Right cardiac atrium (tissue), 5 donors: ENCODE data around the gene TFAP2B. TPM values are rescaled to one million over a fixed set of nuclear protein-coding genes. Genes with fewer than 3 reads are reported as not detected.

Experiments used
- ATAC-seq, 2 donors: fragments of 200-7000 bp; cut with Tn5 transposase; one replicate each; pipeline versions ENCODE4 v1.8.0 to v1.9.1; 2020; ENCODE audit warnings: moderate library complexity in 2 of 2, mild to moderate bottlenecking in 1 of 2
- DNase-seq, 3 donors: peaks; one replicate each; pipeline ENCODE4 v3.0.0-alpha.2; 2020
- H3K27ac ChIP-seq: one replicate; pipeline ENCODE4 v1.5.1; 2013; ENCODE audit warnings: mild to moderate bottlenecking, low read length, control low read depth, moderate library complexity
- H3K27me3 ChIP-seq: one replicate; pipeline ENCODE4 v1.6.1; 2013; ENCODE audit not compliant: control insufficient read depth, insufficient read depth
- H3K4me1 ChIP-seq: one replicate; pipeline ENCODE4 v1.6.1; 2013; ENCODE audit warnings: low read length; ENCODE audit not compliant: control insufficient read depth, insufficient read depth
- H3K4me3 ChIP-seq: one replicate; pipeline ENCODE4 v1.5.1; 2013; ENCODE audit warnings: low read length, control low read depth
- H3K9me3 ChIP-seq: one replicate; pipeline ENCODE4 v1.6.1; 2013; ENCODE audit warnings: low read length; ENCODE audit not compliant: control insufficient read depth
- WGBS: extraction: QIAGEN DNeasy Blood & Tissue Kit; methylation state at CpG from one replicate; pipeline ENCODE4 v1.1.7; 2013; 5-methylcytosine and 5-hydroxymethylcytosine counted together
- intact Hi-C, 4 donors: fragments of 100-400 bp; cut with DNase I; formaldehyde crosslinking; loops; one replicate each; pipeline versions ENCODE4 v1.11.0 to v1.14.0; 2022 to 2023
- polyA plus RNA-seq: library from polyadenylated mRNA; stranded (reverse); fragments of 200-250 nt; gene quantifications from one replicate; pipeline ENCODE4 v1.2.3, GENCODE V29; 2013
- total RNA-seq, 4 donors: library from RNA; stranded (reverse); fragmentation: NEBNext Ultra II Directional; extraction: Animal tissue kit (Norgen Biotek cat#: 25700); gene quantifications; one replicate each; pipeline ENCODE4 v1.2.1, GENCODE V29; 2021
- donor health status: healthy with polysubstance abuse.
- donor health status: DM: no; HTN: yes; CAD: no.
- donor health status: DM: no; HTN: no; CAD: no.
- donor health status: DM: no; HTN: yes; CAD: no; lungs with severe emphysema.
- donor health status: DM: yes; HTN: yes; CAD: no.

The TFAP2B gene
- total and polyA plus RNA-seq, 5 donors, result not detected

DNA sequence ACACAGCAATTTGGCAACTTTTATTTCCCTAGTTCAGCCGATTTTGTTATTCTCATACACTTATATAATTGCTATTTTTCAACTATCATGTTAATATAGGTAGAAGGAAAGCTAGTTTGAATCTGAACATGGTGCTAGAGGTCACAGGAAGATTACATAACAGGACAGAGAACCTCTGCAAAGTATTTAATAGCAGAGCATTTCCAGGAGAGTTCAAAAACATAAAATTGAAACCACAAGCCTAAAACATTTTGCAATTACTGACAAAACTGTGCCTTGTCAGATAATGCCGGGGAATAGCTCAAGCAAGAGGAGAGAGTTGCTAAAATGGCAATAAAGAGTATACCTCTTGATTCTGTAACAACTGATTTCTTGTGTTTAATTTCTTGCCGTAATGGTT lies 70.8 kb downstream of the TFAP2B start:
- no peak for DNase-seq
- Histone ChIP-seq H3K27me3 (no peaks in the 10 kb centered on the region), H3K9me3 (no peaks in the 10 kb centered on the region), H3K27ac (no peak overlapping the region), H3K4me1 (no peaks in the 10 kb centered on the region), H3K4me3 (no peak overlapping the region)
- 73% methylated on average over 3 of the region's 3 CpGs for WGBS
- intact Hi-C loops, result no loop called here
- no peak for ATAC-seq

GRCh38 chr6:50889935-50890334 lies 71.3 kb downstream of the TFAP2B start:
- 29% methylated on average over 2 of the region's 2 CpGs for WGBS
- H3K4me3 ChIP-seq, result no peak overlapping the region
- no peak for ATAC-seq
- intact Hi-C loops, result no loop called here
- no peaks in the 10 kb centered on the region for H3K9me3 ChIP-seq
- H3K27me3 ChIP-seq, result no peaks in the 10 kb centered on the region
- DNase-seq, result no peak
- H3K4me1 ChIP-seq, result no peaks in the 10 kb centered on the region
- H3K27ac ChIP-seq, result no peak overlapping the region

GRCh38 chr6:50890579-50890978 lies 71.9 kb downstream of the TFAP2B start:
- no peaks in the 10 kb centered on the region for H3K27me3 ChIP-seq
- no peaks in the 10 kb centered on the region for H3K9me3 ChIP-seq
- ATAC-seq (no peak), DNase-seq (no peak)
- no peak overlapping the region for H3K4me3 ChIP-seq
- H3K4me1 ChIP-seq, result no peaks in the 10 kb centered on the region
- intact Hi-C loops, result no loop called here
- H3K27ac ChIP-seq, result no peak overlapping the region

DNA sequence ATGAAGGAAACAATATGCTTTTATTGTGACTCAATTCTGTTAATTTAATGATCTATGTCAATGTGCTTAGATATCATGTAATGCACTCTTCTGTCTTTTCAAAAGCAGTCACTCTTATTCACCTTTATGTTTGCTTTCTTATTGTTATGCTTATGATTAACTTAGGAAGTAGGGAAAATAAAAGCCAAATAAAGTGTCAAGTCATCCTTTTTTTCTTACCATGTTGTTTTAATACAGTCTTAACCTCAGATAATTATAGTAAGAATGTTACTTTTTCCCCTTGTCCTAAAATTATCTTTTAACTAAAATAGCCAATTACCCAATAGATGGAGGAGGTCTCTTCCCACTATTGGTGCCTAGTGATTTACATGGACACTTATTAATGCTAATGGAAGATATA lies 72.6 kb downstream of the TFAP2B start:
- Histone ChIP-seq H3K4me3 (no peak overlapping the region), H3K4me1 (no peaks in the 10 kb centered on the region), H3K27me3 (no peaks in the 10 kb centered on the region), H3K9me3 (no peaks in the 10 kb centered on the region), H3K27ac (no peak overlapping the region)
- intact Hi-C loops, result no loop called here
- ATAC-seq (no peak), DNase-seq (no peak)

Other genes with a start within 250 kb of the TFAP2B start
- not detected for gene TFAP2D, start 105.3 kb upstream of the TFAP2B start, total RNA-seq
- not detected for gene TFAP2D, start 105.3 kb upstream of the TFAP2B start, polyA plus RNA-seq